H9 (cell line): Measurements from ENCODE around the gene UNC79. TPM values are rescaled to one million over a fixed set of nuclear protein-coding genes. Genes with fewer than 3 reads are reported as not detected.

Experiments used
- DNase-seq: peaks from one replicate; pipeline ENCODE4 v3.0.0-alpha.2; 2017
- H2AFZ ChIP-seq: one replicate; pipeline ENCODE4 v1.6.1; 2013; ENCODE audit warnings: mild to moderate bottlenecking, low read length, control low read depth, moderate library complexity
- H2AK5ac ChIP-seq: 2 replicates; pipeline ENCODE4 v1.6.1; 2013; ENCODE audit warnings: low read length, control low read depth, mixed read lengths; ENCODE audit not compliant: insufficient read length
- H2BK120ac ChIP-seq: one replicate; pipeline ENCODE4 v1.6.1; 2013; ENCODE audit warnings: low read depth, mild to moderate bottlenecking, low read length, control low read depth, inconsistent platforms; ENCODE audit not compliant: poor library complexity, severe bottlenecking
- H2BK12ac ChIP-seq: 2 replicates; pipeline ENCODE4 v1.6.1; 2013; ENCODE audit warnings: low read length, control low read depth, mixed read lengths, low read depth; ENCODE audit not compliant: insufficient read length
- H2BK15ac ChIP-seq: 2 replicates; pipeline ENCODE4 v1.6.1; 2013; ENCODE audit warnings: low read depth, low read length, control low read depth
- H2BK20ac ChIP-seq: one replicate; pipeline ENCODE4 v1.6.1; 2013; ENCODE audit warnings: low read depth, mild to moderate bottlenecking, low read length, control low read depth, inconsistent platforms; ENCODE audit not compliant: poor library complexity, severe bottlenecking
- H2BK5ac ChIP-seq: 2 replicates; pipeline ENCODE4 v1.6.1; 2013; ENCODE audit warnings: low read length, control low read depth, mixed read lengths; ENCODE audit not compliant: insufficient read length
- H3K14ac ChIP-seq: 2 replicates; pipeline ENCODE4 v1.6.1; 2013; ENCODE audit warnings: low read length, control low read depth; ENCODE audit not compliant: insufficient read depth
- H3K18ac ChIP-seq: 2 replicates; pipeline ENCODE4 v1.6.1; 2013; ENCODE audit warnings: low read depth, mild to moderate bottlenecking, mixed read lengths, low read length, control low read depth; ENCODE audit not compliant: insufficient read length
- H3K23ac ChIP-seq: 2 replicates; pipeline ENCODE4 v1.6.1; 2013; ENCODE audit warnings: low read length, control low read depth, mixed read lengths, low read depth; ENCODE audit not compliant: insufficient read length
- H3K23me2 ChIP-seq: 2 replicates; pipeline ENCODE4 v1.6.1; 2013; ENCODE audit warnings: low read depth, mild to moderate bottlenecking, mixed read lengths, low read length, control low read depth; ENCODE audit not compliant: insufficient read length, poor library complexity, severe bottlenecking
- H3K27ac ChIP-seq: 2 replicates; pipeline ENCODE4 v1.5.1; 2013; ENCODE audit warnings: low read length, control low read depth, mixed read lengths, low read depth; ENCODE audit not compliant: insufficient read length
- H3K27me3 ChIP-seq: 2 replicates; pipeline ENCODE4 v1.6.1; 2013; ENCODE audit warnings: low read length, control low read depth, inconsistent platforms; ENCODE audit not compliant: insufficient read depth
- H3K4ac ChIP-seq: 2 replicates; pipeline ENCODE4 v1.6.1; 2013; ENCODE audit warnings: low read depth, mild to moderate bottlenecking, control low read depth, inconsistent platforms, low read length, moderate library complexity
- H3K4me1 ChIP-seq: 2 replicates; pipeline ENCODE4 v1.6.1; 2013; ENCODE audit warnings: low read length, control low read depth, inconsistent platforms; ENCODE audit not compliant: insufficient read depth
- H3K4me2 ChIP-seq: 2 replicates; pipeline ENCODE4 v1.6.1; 2013; ENCODE audit warnings: low read length, control low read depth, mixed read lengths; ENCODE audit not compliant: insufficient read length, insufficient read depth
- H3K56ac ChIP-seq: 2 replicates; pipeline ENCODE4 v1.6.1; 2013; ENCODE audit warnings: low read depth, mild to moderate bottlenecking, mixed read lengths, low read length, control low read depth; ENCODE audit not compliant: insufficient read length
- H3K79me1 ChIP-seq: 2 replicates; pipeline ENCODE4 v1.6.1; 2013; ENCODE audit warnings: low read depth, mild to moderate bottlenecking, moderate library complexity, low read length, control low read depth, inconsistent platforms; ENCODE audit not compliant: insufficient read depth, poor library complexity, severe bottlenecking
- H3K79me2 ChIP-seq: 2 replicates; pipeline ENCODE4 v1.6.1; 2013; ENCODE audit warnings: low read length, control low read depth, inconsistent platforms; ENCODE audit not compliant: insufficient read depth
- H3K9ac ChIP-seq: 2 replicates; pipeline ENCODE4 v1.6.1; 2013; ENCODE audit warnings: low read length, control low read depth, mixed read lengths; ENCODE audit not compliant: insufficient read length; ENCODE audit errors: extremely low read depth
- H3K9me3 ChIP-seq: one replicate; pipeline ENCODE4 v1.6.1; 2013; ENCODE audit warnings: low read depth, low read length, inconsistent platforms; ENCODE audit not compliant: control insufficient read depth
- H3T11ph ChIP-seq: one replicate; pipeline ENCODE4 v1.6.1; 2013; ENCODE audit warnings: mild to moderate bottlenecking, low read length, control low read depth, inconsistent platforms
- H4K20me1 ChIP-seq: one replicate; pipeline ENCODE4 v1.6.1; 2013; ENCODE audit not compliant: control insufficient read depth, insufficient read length, insufficient read depth
- H4K5ac ChIP-seq: 2 replicates; pipeline ENCODE4 v1.6.1; 2013; ENCODE audit warnings: low read depth, mild to moderate bottlenecking, mixed read lengths, low read length, control low read depth; ENCODE audit not compliant: insufficient read length
- H4K8ac ChIP-seq: replicated peaks from 2 replicates; pipeline ENCODE4 v1.6.1; 2013; ENCODE audit warnings: low read length, control low read depth, mixed read lengths, low read depth; ENCODE audit not compliant: insufficient read length
- H4K91ac ChIP-seq: 2 replicates; pipeline ENCODE4 v1.6.1; 2013; ENCODE audit warnings: low read depth, mild to moderate bottlenecking, moderate library complexity, mixed read lengths, low read length, control low read depth; ENCODE audit not compliant: insufficient read length
- H3K27ac Mint-ChIP-seq, 3 experiments: 2 replicates in 2 of 3; 3 replicates in 1 of 3; pipeline ENCODE4 v1.8.0; 2020 to 2021; ENCODE audit warnings: mixed read lengths in 3 of 3, mild to moderate bottlenecking in 1 of 3, moderate library complexity in 1 of 3
- H3K27me3 Mint-ChIP-seq: 2 replicates; pipeline ENCODE4 v1.8.0; 2021; ENCODE audit warnings: low read depth, mild to moderate bottlenecking, moderate library complexity, mixed read lengths
- H3K36me3 Mint-ChIP-seq, 3 experiments: 2 replicates in 2 of 3; 3 replicates in 1 of 3; pipeline ENCODE4 v1.8.0; 2020 to 2021; ENCODE audit warnings: low read depth in 3 of 3, mixed read lengths in 3 of 3; ENCODE audit not compliant: insufficient read depth in 1 of 3
- H3K4me1 Mint-ChIP-seq, 2 experiments: 2 replicates each; pipeline ENCODE4 v1.8.0; 2020; ENCODE audit warnings: mixed read lengths in 2 of 2
- H3K4me3 Mint-ChIP-seq, 2 experiments: 2 replicates in 1 of 2; 3 replicates in 1 of 2; pipeline ENCODE4 v1.8.0; 2020 to 2021; ENCODE audit warnings: mild to moderate bottlenecking in 2 of 2, mixed read lengths in 2 of 2, moderate library complexity in 1 of 2
- H3K9me3 Mint-ChIP-seq, 2 experiments: 2 replicates in 1 of 2; 3 replicates in 1 of 2; pipeline ENCODE4 v1.8.0; 2020; ENCODE audit warnings: mild to moderate bottlenecking in 2 of 2, mixed read lengths in 2 of 2, moderate library complexity in 1 of 2
- WGBS: extraction: QIAGEN DNeasy Blood & Tissue Kit; methylation state at CpG from one replicate; pipeline ENCODE4 v1.1.7; 2013; ENCODE audit warnings: missing lambda C conversion rate, low lambda C conversion rate, mixed read lengths; ENCODE audit not compliant: insufficient read length; ENCODE audit errors: extremely low coverage; 5-methylcytosine and 5-hydroxymethylcytosine counted together
- total RNA-seq: library from RNA; stranded (reverse); gene quantifications from 2 replicates; pipeline ENCODE4 v1.2.1, GENCODE V29; 2021
- TF ChIP-seq, protein P1 (sequence below): fragments of 200-600 bp; sonication (generic); conservative IDR thresholded peaks from 3 replicates; pipeline ENCODE4 v1.8.0; 2021; ENCODE audit warnings: antibody characterized with exemption, mild to moderate bottlenecking

The UNC79 gene
- total RNA-seq, 1 experiment from 2014 or later, result 3.0 TPM

DNA sequence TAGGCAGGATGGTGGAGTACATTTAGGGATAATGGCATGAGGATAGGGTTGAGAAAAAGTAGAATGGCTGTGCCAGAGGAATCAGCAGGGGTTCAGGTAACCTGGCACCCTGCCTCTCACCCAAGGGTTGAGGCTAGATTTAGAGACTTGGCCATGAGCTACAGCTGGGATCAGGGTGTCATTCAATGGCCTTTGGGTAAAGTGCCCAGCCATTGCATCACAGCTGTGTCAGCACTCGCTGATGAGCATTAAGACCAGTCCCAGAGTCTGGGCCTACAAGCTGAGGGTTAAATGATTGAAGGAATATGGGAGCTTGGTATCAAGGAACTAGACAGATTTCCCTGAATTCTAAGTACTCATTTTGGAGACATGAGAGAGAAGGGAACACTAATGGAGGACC lies 243.6 kb downstream of the UNC79 start:
- Histone ChIP-seq H4K20me1 (no peaks in the 10 kb centered on the region), H2BK15ac (no peak overlapping the region), H2BK20ac (no peak overlapping the region), H3K14ac (no peak overlapping the region), H3K9ac (no peak overlapping the region), H3K9me3 (no peaks in the 10 kb centered on the region), H2AFZ (no peak overlapping the region), H3K4ac (no peak overlapping the region), H2BK5ac (no peak overlapping the region), H3T11ph (no peak overlapping the region), H3K79me2 (no peaks in the 10 kb centered on the region), H2BK120ac (no peak overlapping the region), H2AK5ac (no peak overlapping the region), H3K27ac (no peak overlapping the region), H3K4me1 (no peaks in the 10 kb centered on the region), H4K8ac (no peak overlapping the region), H2BK12ac (no peak overlapping the region), H3K4me2 (no peak overlapping the region), H3K23me2 (no peaks in the 10 kb centered on the region), H3K56ac (no peak overlapping the region), H3K27me3 (no peaks in the 10 kb centered on the region), H4K5ac (no peak overlapping the region), H3K23ac (no peak overlapping the region), H4K91ac (no peak overlapping the region), H3K79me1 (no peaks in the 10 kb centered on the region), H3K18ac (no peak overlapping the region)
- Mint-ChIP-seq H3K36me3 (peaks cover 0 to 4% (median 0%) of the 10 kb centered on the region in 3 experiments; a peak in 4 of 7 replicates), H3K27ac (no peak overlapping the region; a peak in 2 of 7 replicates), H3K9me3 (peaks cover 0 to 2% of the 10 kb centered on the region in 2 experiments; a peak in 1 of 5 replicates), H3K27me3 (no peaks in the 10 kb centered on the region), H3K4me1 (peaks cover 3 to 10% of the 10 kb centered on the region in 2 experiments; a peak in 2 of 4 replicates), H3K4me3 (no peak overlapping the region)
- WGBS, result no CpG with 5 or more reads among the region's 1 CpG
- no peak for DNase-seq
- TF ChIP-seq, protein P1, sequence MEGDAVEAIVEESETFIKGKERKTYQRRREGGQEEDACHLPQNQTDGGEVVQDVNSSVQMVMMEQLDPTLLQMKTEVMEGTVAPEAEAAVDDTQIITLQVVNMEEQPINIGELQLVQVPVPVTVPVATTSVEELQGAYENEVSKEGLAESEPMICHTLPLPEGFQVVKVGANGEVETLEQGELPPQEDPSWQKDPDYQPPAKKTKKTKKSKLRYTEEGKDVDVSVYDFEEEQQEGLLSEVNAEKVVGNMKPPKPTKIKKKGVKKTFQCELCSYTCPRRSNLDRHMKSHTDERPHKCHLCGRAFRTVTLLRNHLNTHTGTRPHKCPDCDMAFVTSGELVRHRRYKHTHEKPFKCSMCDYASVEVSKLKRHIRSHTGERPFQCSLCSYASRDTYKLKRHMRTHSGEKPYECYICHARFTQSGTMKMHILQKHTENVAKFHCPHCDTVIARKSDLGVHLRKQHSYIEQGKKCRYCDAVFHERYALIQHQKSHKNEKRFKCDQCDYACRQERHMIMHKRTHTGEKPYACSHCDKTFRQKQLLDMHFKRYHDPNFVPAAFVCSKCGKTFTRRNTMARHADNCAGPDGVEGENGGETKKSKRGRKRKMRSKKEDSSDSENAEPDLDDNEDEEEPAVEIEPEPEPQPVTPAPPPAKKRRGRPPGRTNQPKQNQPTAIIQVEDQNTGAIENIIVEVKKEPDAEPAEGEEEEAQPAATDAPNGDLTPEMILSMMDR, result no peak
